ENCODE results near the gene PFDN6. TPM values are rescaled to one million over a fixed set of nuclear protein-coding genes. Genes with fewer than 3 reads are reported as not detected.
A peak's percentile ranks its signal among the peaks of the same experiment; 100 is the strongest.

PFDN6 gene
- total RNA-seq, 1 experiment from 2014 or later, result 66.7 TPM

GRCh38 chr6:33296797-33297405 is 7.5 kb downstream of the PFDN6 start:
- Histone ChIP-seq H3K4me2 (ENCODE audit: low read depth, low read length, poor library complexity, severe bottlenecking) (peak overlapping the region; percentile 79), H3K4me3 (ENCODE audit: low read length) (peak overlapping the region; percentile 74), H3K9me2 (replicated peaks; ENCODE audit: insufficient read depth, low read length) (no peaks in the 10 kb centered on the region), H3K9ac (ENCODE audit: low read length) (peak overlapping the region; percentile 84), H3K27ac (ENCODE audit: low read length) (peak overlapping the region; percentile 92), H3K9me3 (ENCODE audit: low read length) (no peaks in the 10 kb centered on the region), H4K20me1 (ENCODE audit: insufficient read depth, low read depth, low read length) (no peaks in the 10 kb centered on the region), H3K79me2 (ENCODE audit: low read length) (peaks cover 19% of the 10 kb centered on the region), H3K36me3 (ENCODE audit: insufficient read depth, low read length) (peaks cover 3% of the 10 kb centered on the region; the same call in 1 of the 2 replicates), H3K27me3 (ENCODE audit: low read length) (no peaks in the 10 kb centered on the region), H2AFZ (ENCODE audit: low read length) (no peak overlapping the region; the same call in 1 of the 2 replicates), H3K4me1 (ENCODE audit: low read length) (peaks cover 20% of the 10 kb centered on the region)
- no peak for DNase-seq

GRCh38 chr6:33297406-33297955 is 8.1 kb downstream of the PFDN6 start:
- Histone ChIP-seq H3K4me1 (ENCODE audit: low read length) (peaks cover 20% of the 10 kb centered on the region), H2AFZ (ENCODE audit: low read length) (peak overlapping the region; percentile 24; the same call in 1 of the 2 replicates), H3K27me3 (ENCODE audit: low read length) (no peaks in the 10 kb centered on the region), H3K27ac (ENCODE audit: low read length) (peak overlapping the region; percentile 92), H3K4me2 (ENCODE audit: low read depth, low read length, poor library complexity, severe bottlenecking) (peak overlapping the region; percentile 79), H3K9me3 (ENCODE audit: low read length) (no peaks in the 10 kb centered on the region), H3K9me2 (replicated peaks; ENCODE audit: insufficient read depth, low read length) (no peaks in the 10 kb centered on the region), H3K79me2 (ENCODE audit: low read length) (peaks cover 19% of the 10 kb centered on the region), H3K4me3 (ENCODE audit: low read length) (peak overlapping the region; percentile 74), H4K20me1 (ENCODE audit: insufficient read depth, low read depth, low read length) (no peaks in the 10 kb centered on the region), H3K36me3 (ENCODE audit: insufficient read depth, low read length) (peaks cover 3% of the 10 kb centered on the region; the same call in 1 of the 2 replicates), H3K9ac (ENCODE audit: low read length) (peak overlapping the region; percentile 84)
- peak; percentile 72 for DNase-seq

DNA sequence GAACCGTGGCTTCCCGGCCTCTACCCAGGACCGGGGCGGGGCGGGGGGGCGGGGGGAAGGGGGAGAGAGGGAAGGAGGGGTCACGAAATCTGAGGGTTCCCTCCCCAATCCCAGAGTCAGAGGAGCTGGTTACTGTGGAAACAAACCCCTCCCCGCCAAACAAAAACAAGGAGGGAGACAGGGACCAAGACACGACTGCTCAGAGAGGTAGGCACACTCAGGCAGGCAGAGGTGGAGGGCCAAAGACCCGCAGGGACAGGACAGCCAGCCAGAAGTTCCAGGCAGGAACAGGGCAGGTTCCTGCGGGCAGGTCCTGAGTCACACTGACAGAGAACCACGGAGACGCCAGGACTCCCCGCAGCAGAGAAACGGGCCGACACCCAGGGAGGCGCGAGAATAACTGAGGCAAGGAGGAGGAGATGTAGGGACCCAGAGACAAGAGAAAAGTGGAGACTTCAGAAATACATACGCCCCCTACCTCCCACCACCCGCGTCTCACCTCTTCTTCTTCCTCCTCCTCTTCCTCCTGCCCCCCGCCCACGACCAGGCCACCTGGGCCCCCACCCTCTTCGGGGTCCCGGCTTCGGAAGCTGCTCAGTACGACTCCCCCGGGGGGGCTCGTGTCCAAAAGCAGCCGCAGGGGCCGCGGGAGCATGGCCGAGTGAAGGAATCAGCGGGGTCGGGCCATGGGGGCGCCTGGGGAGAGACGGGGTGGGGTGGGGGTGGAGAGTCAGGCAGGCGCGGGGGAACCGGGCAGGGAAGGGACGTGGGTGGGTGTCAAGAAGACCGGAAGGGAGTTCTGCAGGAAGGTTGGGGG is 8.8 kb downstream of the PFDN6 start:
- Histone ChIP-seq H3K79me2 (ENCODE audit: low read length) (peaks cover 19% of the 10 kb centered on the region), H3K27ac (ENCODE audit: low read length) (peak overlapping the region; percentile 92), H3K4me3 (ENCODE audit: low read length) (peak overlapping the region; percentile 74), H3K36me3 (ENCODE audit: insufficient read depth, low read length) (peaks cover 3% of the 10 kb centered on the region; the same call in 1 of the 2 replicates), H3K9ac (ENCODE audit: low read length) (peak overlapping the region; percentile 84), H3K27me3 (ENCODE audit: low read length) (no peaks in the 10 kb centered on the region), H3K4me2 (ENCODE audit: low read depth, low read length, poor library complexity, severe bottlenecking) (peak overlapping the region; percentile 79), H2AFZ (ENCODE audit: low read length) (0 out of 2 replicates have a peak overlapping the region, but pooled peaks have one; percentile 23), H3K9me2 (replicated peaks; ENCODE audit: insufficient read depth, low read length) (no peaks in the 10 kb centered on the region), H4K20me1 (ENCODE audit: insufficient read depth, low read depth, low read length) (no peaks in the 10 kb centered on the region), H3K9me3 (ENCODE audit: low read length) (no peaks in the 10 kb centered on the region), H3K4me1 (ENCODE audit: low read length) (peaks cover 20% of the 10 kb centered on the region)
- peak; percentile 92 for DNase-seq

DNA sequence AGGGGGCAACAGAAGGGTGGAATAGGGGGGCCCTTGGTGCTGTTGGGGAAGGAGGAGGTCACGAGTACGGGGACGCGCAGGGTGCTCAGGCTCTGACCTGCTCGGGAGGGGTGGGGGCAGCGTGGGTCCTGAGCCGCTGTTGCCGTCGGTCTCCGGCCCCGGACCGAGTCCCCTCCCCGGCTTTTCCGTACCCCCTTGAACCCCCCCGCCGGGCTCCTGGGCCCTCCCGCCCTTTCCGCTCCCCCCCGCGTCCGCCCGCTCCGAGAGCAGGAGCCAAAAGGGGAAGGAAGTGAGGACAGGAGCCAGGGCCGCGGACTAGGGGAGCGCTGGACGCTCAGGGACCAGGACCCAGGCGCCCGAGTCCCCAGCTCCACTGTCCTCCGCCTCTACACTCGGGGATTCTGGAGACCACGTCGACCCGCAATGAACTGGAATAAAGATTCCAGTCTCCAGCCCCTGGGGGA is 9.4 kb downstream of the PFDN6 start, which contains the start of gene RGL2:
TSS of gene RGL2 (minus strand) at position 170 of the 464 bp plus-strand sequence. CDS start 332 bp downstream, outside the sequence.
- Histone ChIP-seq H3K27ac (ENCODE audit: low read length) (peak within 1 kb of the TSS; percentile 92), H3K4me2 (ENCODE audit: low read depth, low read length, poor library complexity, severe bottlenecking) (peak within 1 kb of the TSS; percentile 79), H2AFZ (ENCODE audit: low read length) (0 out of 2 replicates have a peak within 1 kb of the TSS, but pooled peaks have one; percentile 23), H3K79me2 (ENCODE audit: low read length) (peaks cover 19% of the 10 kb centered on the region), H3K9me3 (ENCODE audit: low read length) (no peaks in the 10 kb centered on the region), H4K20me1 (ENCODE audit: insufficient read depth, low read depth, low read length) (no peaks in the 10 kb centered on the region), H3K4me3 (ENCODE audit: low read length) (peak within 1 kb of the TSS; percentile 74), H3K4me1 (ENCODE audit: low read length) (peaks cover 20% of the 10 kb centered on the region), H3K27me3 (ENCODE audit: low read length) (no peaks in the 10 kb centered on the region), H3K9ac (ENCODE audit: low read length) (peak within 1 kb of the TSS; percentile 84), H3K36me3 (ENCODE audit: insufficient read depth, low read length) (peaks cover 3% of the 10 kb centered on the region; the same call in 1 of the 2 replicates), H3K9me2 (replicated peaks; ENCODE audit: insufficient read depth, low read length) (no peaks in the 10 kb centered on the region)
- DNase-seq, result peak; percentile 88

GRCh38 chr6:33299237-33299944 is 10.0 kb downstream of the PFDN6 start:
- Histone ChIP-seq H3K4me1 (ENCODE audit: low read length) (peaks cover 20% of the 10 kb centered on the region), H3K27me3 (ENCODE audit: low read length) (no peaks in the 10 kb centered on the region), H3K4me2 (ENCODE audit: low read depth, low read length, poor library complexity, severe bottlenecking) (peak overlapping the region; percentile 79), H3K9me3 (ENCODE audit: low read length) (no peaks in the 10 kb centered on the region), H4K20me1 (ENCODE audit: insufficient read depth, low read depth, low read length) (no peaks in the 10 kb centered on the region), H3K27ac (ENCODE audit: low read length) (peak overlapping the region; percentile 92), H2AFZ (ENCODE audit: low read length) (no peak overlapping the region), H3K4me3 (ENCODE audit: low read length) (peak overlapping the region; percentile 74), H3K79me2 (ENCODE audit: low read length) (peaks cover 19% of the 10 kb centered on the region), H3K36me3 (ENCODE audit: insufficient read depth, low read length) (peaks cover 3% of the 10 kb centered on the region; the same call in 1 of the 2 replicates), H3K9me2 (replicated peaks; ENCODE audit: insufficient read depth, low read length) (no peaks in the 10 kb centered on the region), H3K9ac (ENCODE audit: low read length) (peak overlapping the region; percentile 84)
- DNase-seq, result peak; percentile 97

DNA sequence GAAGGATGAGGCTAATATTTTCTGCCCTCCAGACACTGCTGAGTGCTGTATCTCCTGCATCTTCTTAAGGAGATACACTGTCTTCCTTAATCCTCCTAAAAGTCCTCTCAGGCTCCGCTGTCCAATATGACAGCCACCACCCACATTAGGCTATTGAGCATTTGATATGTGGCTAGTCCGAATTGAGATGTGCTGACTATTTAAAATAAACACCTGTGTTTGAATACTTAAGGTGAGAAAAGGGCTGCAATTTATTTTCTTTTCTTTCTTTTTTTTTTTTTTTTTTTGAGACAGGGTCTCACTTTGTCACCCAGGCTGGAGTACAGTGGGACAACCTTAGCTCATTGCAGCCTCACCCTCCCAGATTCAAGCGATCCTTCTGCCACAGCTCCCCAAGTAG is 12.5 kb downstream of the PFDN6 start:
- 0 out of 2 replicates have a peak, but pooled peaks cover 7% of the 10 kb centered on the region for H4K20me1 ChIP-seq (ENCODE audit: insufficient read depth, low read depth, low read length)
- no peak for DNase-seq
- H3K27ac ChIP-seq (ENCODE audit: low read length), result no peak overlapping the region
- H3K9me2 ChIP-seq (replicated peaks; ENCODE audit: insufficient read depth, low read length), result no peaks in the 10 kb centered on the region
- peaks cover 12% of the 10 kb centered on the region; the same call in 1 of the 2 replicates for H3K36me3 ChIP-seq (ENCODE audit: insufficient read depth, low read length)
- no peak overlapping the region for H3K9ac ChIP-seq (ENCODE audit: low read length)
- no peaks in the 10 kb centered on the region for H3K9me3 ChIP-seq (ENCODE audit: low read length)
- H3K4me3 ChIP-seq (ENCODE audit: low read length), result no peak overlapping the region
- H3K27me3 ChIP-seq (ENCODE audit: low read length), result no peaks in the 10 kb centered on the region
- H3K4me2 ChIP-seq (ENCODE audit: low read depth, low read length, poor library complexity, severe bottlenecking), result no peak overlapping the region
- H3K79me2 ChIP-seq (ENCODE audit: low read length), result peaks cover 26% of the 10 kb centered on the region
- H2AFZ ChIP-seq (ENCODE audit: low read length), result no peak overlapping the region
- peaks cover 21% of the 10 kb centered on the region for H3K4me1 ChIP-seq (ENCODE audit: low read length)

GRCh38 chr6:33304216-33304615 is 14.8 kb downstream of the PFDN6 start:
- Histone ChIP-seq H3K36me3 (ENCODE audit: insufficient read depth, low read length) (peaks cover 15% of the 10 kb centered on the region; the same call in 1 of the 2 replicates), H3K27ac (ENCODE audit: low read length) (no peak overlapping the region), H4K20me1 (ENCODE audit: insufficient read depth, low read depth, low read length) (0 out of 2 replicates have a peak, but pooled peaks cover 7% of the 10 kb centered on the region), H3K27me3 (ENCODE audit: low read length) (no peaks in the 10 kb centered on the region), H3K79me2 (ENCODE audit: low read length) (peaks cover 26% of the 10 kb centered on the region), H3K9me2 (replicated peaks; ENCODE audit: insufficient read depth, low read length) (no peaks in the 10 kb centered on the region), H3K9ac (ENCODE audit: low read length) (no peak overlapping the region), H3K4me3 (ENCODE audit: low read length) (no peak overlapping the region), H2AFZ (ENCODE audit: low read length) (no peak overlapping the region), H3K4me1 (ENCODE audit: low read length) (peaks cover 11% of the 10 kb centered on the region), H3K9me3 (ENCODE audit: low read length) (no peaks in the 10 kb centered on the region), H3K4me2 (ENCODE audit: low read depth, low read length, poor library complexity, severe bottlenecking) (no peak overlapping the region)
- DNase-seq, result no peak
